ENCODE data around the gene ZNF219.

Gene ZNF219

DNA sequence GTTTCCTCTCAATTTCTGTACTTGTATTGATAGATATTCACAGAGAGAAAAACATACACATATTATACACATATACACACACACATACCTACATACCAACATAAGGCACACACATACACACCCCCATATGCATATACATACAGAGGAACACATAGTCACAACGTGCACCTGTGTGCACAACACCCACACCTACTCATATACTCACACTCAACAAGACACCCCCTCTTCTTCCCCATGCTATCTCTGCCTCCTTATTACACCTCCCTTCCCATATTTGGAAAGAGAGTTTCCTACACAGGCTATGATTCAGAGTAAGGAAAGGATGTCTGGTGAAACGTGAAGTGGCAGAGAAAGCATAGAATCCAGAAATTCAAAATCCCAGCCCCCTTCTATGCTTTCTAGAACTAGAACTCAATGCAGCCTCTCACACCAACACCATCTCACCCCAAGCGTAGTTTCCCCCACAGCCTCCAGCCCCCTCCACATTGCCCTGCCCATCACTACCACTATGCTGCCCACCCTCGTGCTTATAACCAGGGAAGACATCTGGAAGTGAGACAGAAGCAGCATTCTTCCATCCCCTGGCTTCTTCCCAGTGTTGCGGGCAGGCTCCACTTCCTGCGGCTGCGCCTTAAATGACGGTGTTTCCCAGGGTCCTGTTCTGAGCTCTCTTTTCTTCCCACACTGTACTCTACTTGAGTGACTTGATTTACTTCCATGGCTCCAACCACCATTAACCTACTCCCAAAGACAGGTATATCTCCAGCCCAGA, 38.4 kb downstream of the ZNF219 start:
- no peak for TF ChIP-seq POLR2A (IDR thresholded peaks at IDR 0.05; ENCODE audit: low read depth, low read length)
- DNase-seq (ENCODE audit: insufficient read length, low spot score) (no peak), FAIRE-seq (no peak)

- FAIRE-seq (no peak), DNase-seq (ENCODE audit: insufficient read length, low spot score) (no peak)
- no peak for TF ChIP-seq POLR2A (IDR thresholded peaks at IDR 0.05; ENCODE audit: low read depth, low read length)
These were observed 39.6 kb downstream of the ZNF219 start for GRCh38 chr14:21058903-21059302.

GRCh38 chr14:21057803-21058675, 40.4 kb downstream of the ZNF219 start, which contains the start of gene RNASE8:
RNASE8 (plus strand) TSS chr14:21057822; CDS start chr14:21057893, 71 bp downstream.
- DNase-seq (ENCODE audit: insufficient read length, low spot score) (no peak), FAIRE-seq (no peak)
- no peak for TF ChIP-seq POLR2A (IDR thresholded peaks at IDR 0.05; ENCODE audit: low read depth, low read length)

DNA sequence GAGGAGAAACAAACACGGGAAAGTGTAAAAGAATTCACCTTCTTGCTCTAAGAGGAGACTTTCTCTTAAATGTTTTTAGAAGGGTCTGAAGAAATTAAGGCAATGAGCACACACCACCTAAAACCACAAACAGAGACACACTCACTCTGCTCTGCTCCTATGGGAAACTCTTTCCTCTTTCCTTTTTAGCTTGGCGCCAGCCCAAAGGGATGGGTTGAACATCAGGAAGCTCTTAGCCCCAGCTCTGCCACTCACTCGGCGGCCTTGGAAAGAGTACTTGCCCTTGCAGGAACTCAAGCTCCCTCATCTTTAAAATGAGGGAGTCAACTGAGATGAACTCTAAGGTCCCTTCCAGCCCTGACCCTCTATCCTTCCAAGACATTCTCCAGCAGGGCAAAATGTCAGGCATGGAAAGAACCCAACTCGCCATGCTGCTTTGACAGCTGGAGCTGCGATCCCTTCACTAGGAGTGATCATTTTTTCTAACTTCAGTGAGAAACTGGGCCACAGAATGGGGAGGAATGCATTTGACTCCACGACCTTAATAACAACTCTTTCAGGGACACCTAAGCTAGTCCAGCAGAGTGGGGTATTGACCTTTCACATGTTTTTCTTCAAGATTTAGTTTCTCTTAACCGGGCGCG, 41.8 kb downstream of the ZNF219 start:
- no peak for DNase-seq (ENCODE audit: insufficient read length, low spot score)
- no peak for TF ChIP-seq POLR2A (IDR thresholded peaks at IDR 0.05; ENCODE audit: low read depth, low read length)
- no peak for FAIRE-seq

DNA sequence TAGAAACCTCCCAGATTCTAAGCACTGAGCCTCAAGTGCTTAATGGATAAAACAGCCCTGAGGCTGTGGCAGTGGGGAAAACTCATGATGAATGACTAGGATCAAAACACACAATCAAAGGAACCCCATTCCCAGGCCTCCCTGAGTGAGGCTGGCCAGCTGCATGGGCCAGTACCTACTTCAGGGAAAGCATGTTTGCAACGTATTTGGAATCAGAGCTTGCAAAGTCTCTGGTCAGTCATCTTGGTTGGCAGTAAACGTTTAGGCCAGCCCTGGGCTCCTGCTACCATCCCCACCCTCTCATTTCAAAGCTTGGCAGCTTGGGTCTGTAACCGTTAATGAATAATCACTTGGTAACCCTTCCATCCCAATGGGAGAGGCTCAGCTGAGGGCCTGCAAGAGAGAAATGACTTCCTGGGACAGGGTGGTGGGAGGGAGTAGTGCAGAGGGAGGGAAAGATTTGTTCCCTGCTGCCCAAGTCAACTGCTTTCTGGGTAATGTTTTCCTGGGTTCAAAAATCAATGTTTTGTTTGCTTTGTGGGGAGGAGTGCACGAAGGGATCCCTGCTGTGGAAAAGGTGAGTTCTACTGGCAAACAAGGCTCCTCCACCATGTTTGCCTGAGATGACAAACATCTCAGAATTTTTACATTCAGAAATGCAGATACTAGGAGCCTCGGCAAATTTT, 42.9 kb downstream of the ZNF219 start:
- FAIRE-seq (no peak), DNase-seq (ENCODE audit: insufficient read length, low spot score) (no peak)
- no peak for TF ChIP-seq POLR2A (IDR thresholded peaks at IDR 0.05; ENCODE audit: low read depth, low read length)

DNA sequence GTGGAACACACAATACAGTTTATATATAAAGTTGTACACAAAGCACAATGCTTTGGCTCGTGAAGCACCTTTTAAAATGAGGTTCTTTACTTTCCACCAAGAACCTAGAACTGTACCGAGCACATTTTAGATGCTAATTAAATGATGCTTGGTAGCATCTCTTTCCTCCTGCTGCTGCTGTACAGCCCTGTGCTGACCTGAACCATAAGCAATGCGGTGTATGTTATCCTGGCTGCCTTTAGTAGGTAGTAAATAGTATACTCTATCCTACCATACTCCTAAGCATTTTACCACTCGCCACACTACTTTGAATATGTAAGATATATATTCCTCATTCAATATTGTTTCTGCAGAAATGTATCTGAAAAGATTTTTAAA, 43.7 kb downstream of the ZNF219 start:
- DNase-seq (ENCODE audit: insufficient read length, low spot score) (no peak), FAIRE-seq (no peak)
- no peak for TF ChIP-seq POLR2A (IDR thresholded peaks at IDR 0.05; ENCODE audit: low read depth, low read length)

- no peak for TF ChIP-seq POLR2A (IDR thresholded peaks at IDR 0.05; ENCODE audit: low read depth, low read length)
- DNase-seq (ENCODE audit: insufficient read length, low spot score) (no peak), FAIRE-seq (no peak)
These were observed 44.2 kb downstream of the ZNF219 start for GRCh38 chr14:21054123-21054767.

DNA sequence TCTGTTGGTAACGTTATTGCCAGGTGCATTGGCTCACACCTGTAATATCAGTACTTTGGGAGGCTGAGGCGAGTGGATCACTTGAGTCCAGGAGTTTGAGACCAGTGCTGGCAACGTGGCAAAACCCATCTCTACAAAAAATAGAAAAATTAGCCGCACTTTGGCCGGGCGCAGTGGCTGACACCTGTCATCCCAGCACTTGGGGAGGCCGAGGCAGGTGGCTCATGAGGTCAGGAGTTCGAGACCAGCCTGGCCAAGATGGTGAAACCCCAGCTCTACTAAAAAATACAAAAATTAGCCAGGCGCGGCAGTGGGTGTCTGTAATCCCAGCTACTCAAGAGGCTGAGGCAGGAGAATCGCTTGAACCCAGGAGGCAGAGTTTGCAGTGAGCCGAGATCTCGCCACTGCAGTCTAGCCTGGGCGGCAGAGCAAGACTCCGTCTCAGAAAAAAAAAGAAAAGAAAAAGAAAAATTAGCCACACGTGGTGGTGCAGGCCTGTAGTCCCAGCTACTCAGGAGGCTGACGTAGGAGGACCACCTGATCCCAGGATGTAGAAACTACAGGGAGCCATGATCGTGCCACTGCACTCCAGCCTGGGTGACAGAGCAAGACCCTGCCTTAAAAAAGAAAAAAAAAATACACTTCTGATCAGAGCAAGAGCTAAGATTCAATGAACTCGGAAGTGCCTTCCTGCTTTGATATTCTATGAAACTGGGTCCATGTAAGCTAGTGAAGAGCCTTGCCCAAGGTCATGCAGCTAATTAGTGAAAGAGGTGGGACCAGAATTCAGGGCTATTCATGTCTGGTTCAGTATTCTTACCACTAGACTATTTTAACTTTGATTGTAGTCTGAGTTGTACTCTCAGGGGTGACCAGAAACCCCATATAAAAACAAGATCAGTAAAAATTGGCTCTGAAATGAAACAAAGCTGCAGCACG, 45.0 kb downstream of the ZNF219 start:
- TF ChIP-seq POLR2A (IDR thresholded peaks at IDR 0.05; ENCODE audit: low read depth, low read length) = no peak
- DNase-seq (ENCODE audit: insufficient read length, low spot score) = no peak
- no peak for FAIRE-seq

GRCh38 chr14:21050597-21050996, 47.9 kb downstream of the ZNF219 start:
- no peak for TF ChIP-seq POLR2A (IDR thresholded peaks at IDR 0.05; ENCODE audit: low read depth, low read length)
- DNase-seq (ENCODE audit: insufficient read length, low spot score) (no peak), FAIRE-seq (no peak)

GRCh38 chr14:21049271-21049673, 49.2 kb downstream of the ZNF219 start:
- no peak for TF ChIP-seq POLR2A (IDR thresholded peaks at IDR 0.05; ENCODE audit: low read depth, low read length)
- FAIRE-seq (no peak), DNase-seq (ENCODE audit: insufficient read length, low spot score) (no peak)

DNA sequence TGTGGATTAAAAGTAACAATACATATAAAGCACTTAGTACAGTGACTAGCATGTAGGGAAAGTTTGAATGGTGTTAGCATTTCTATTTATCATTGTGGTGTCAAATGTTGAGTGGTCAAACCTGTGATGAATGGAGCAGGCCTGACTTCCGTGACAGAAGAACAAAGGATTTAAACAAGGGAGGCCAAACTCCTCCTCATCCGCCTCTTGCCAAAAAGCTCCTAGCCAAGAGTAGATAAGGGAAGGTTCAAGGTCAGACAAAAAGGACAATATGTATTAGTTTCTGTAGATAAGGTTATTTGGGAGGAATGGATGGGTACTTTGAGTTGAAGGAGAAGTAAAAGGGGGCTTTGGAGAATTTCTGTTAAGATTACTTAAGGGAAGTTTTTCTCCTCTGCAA, 49.8 kb downstream of the ZNF219 start:
- no peak for DNase-seq (ENCODE audit: insufficient read length, low spot score)
- no peak for TF ChIP-seq POLR2A (IDR thresholded peaks at IDR 0.05; ENCODE audit: low read depth, low read length)
- no peak for FAIRE-seq

GRCh38 chr14:21047378-21047781, 51.1 kb downstream of the ZNF219 start:
- no peak for TF ChIP-seq POLR2A (IDR thresholded peaks at IDR 0.05; ENCODE audit: low read depth, low read length)
- FAIRE-seq = no peak
- DNase-seq (ENCODE audit: insufficient read length, low spot score) = no peak
